Chondrocyte (in vitro differentiated cells): ENCODE measurements around the gene CLDN22. TPM values are rescaled to one million over a fixed set of nuclear protein-coding genes. Genes with fewer than 3 reads are reported as not detected.

Source experiments
- DNase-seq: peaks from one replicate; pipeline ENCODE4 v3.0.0; 2021; ENCODE audit warnings: mixed read lengths, low spot score
- H3K27ac Mint-ChIP-seq: one replicate; pipeline ENCODE4 v1.8.0; 2021; ENCODE audit warnings: mild to moderate bottlenecking, moderate library complexity, mixed read lengths; ENCODE audit not compliant: unreplicated experiment
- H3K27me3 Mint-ChIP-seq: 2 replicates; pipeline ENCODE4 v1.8.0; 2021; ENCODE audit warnings: low read depth, mixed read lengths
- H3K36me3 Mint-ChIP-seq: 2 replicates; pipeline ENCODE4 v1.8.0; 2021; ENCODE audit warnings: low read depth, mixed read lengths
- H3K4me1 Mint-ChIP-seq: 2 replicates; pipeline ENCODE4 v1.8.0; 2021; ENCODE audit warnings: low read depth, mild to moderate bottlenecking, mixed read lengths
- H3K4me3 Mint-ChIP-seq: one replicate; pipeline ENCODE4 v1.8.0; 2021; ENCODE audit warnings: mild to moderate bottlenecking, moderate library complexity, mixed read lengths; ENCODE audit not compliant: unreplicated experiment
- H3K9me3 Mint-ChIP-seq: 2 replicates; pipeline ENCODE4 v1.8.0; 2021; ENCODE audit warnings: low read depth, mixed read lengths
- CTCF ChIP-seq: fragments of 200-600 bp; sonication (generic); IDR thresholded peaks from 2 replicates; pipeline ENCODE4 v1.5.0; 2021; ENCODE audit warnings: antibody characterized with exemption, mild to moderate bottlenecking, moderate library complexity
- total RNA-seq: library from RNA; stranded (reverse); gene quantifications from 3 replicates; pipeline ENCODE4 v1.2.1, GENCODE V29; 2021

Gene CLDN22
- total RNA-seq, 1 donor from 2014 or later: not detected

GRCh38 chr4:183345261-183345660 is 25.2 kb upstream of the CLDN22 start:
- H3K9me3 Mint-ChIP-seq: no peaks in the 10 kb centered on the region
- no peaks in the 10 kb centered on the region for H3K36me3 Mint-ChIP-seq
- no peak overlapping the region for H3K4me3 Mint-ChIP-seq
- no peak for TF ChIP-seq CTCF
- H3K4me1 Mint-ChIP-seq: peaks cover 7% of the 10 kb centered on the region
- no peaks in the 10 kb centered on the region for H3K27me3 Mint-ChIP-seq
- H3K27ac Mint-ChIP-seq: no peak overlapping the region
- DNase-seq: no peak

GRCh38 chr4:183344523-183345255 is 24.6 kb upstream of the CLDN22 start:
- no peak for DNase-seq
- H3K4me3 Mint-ChIP-seq: no peak overlapping the region

GRCh38 chr4:183343730-183344129 is 23.7 kb upstream of the CLDN22 start:
- H3K9me3 Mint-ChIP-seq: no peaks in the 10 kb centered on the region

More at GRCh38 chr4:183344523-183345255, 24.6 kb upstream of the CLDN22 start:
- no peak overlapping the region for H3K27ac Mint-ChIP-seq
- H3K36me3 Mint-ChIP-seq: no peaks in the 10 kb centered on the region
- no peak for TF ChIP-seq CTCF
- H3K27me3 Mint-ChIP-seq: no peaks in the 10 kb centered on the region
- no peaks in the 10 kb centered on the region for H3K9me3 Mint-ChIP-seq
- peaks cover 7% of the 10 kb centered on the region for H3K4me1 Mint-ChIP-seq

GRCh38 chr4:183342541-183343533 is 22.8 kb upstream of the CLDN22 start:
- H3K9me3 Mint-ChIP-seq: no peaks in the 10 kb centered on the region
- H3K4me1 Mint-ChIP-seq: peaks cover 6% of the 10 kb centered on the region
- no peak for TF ChIP-seq CTCF
- DNase-seq: no peak
- H3K27me3 Mint-ChIP-seq: no peaks in the 10 kb centered on the region
- no peak overlapping the region for H3K4me3 Mint-ChIP-seq
- H3K36me3 Mint-ChIP-seq: peaks cover 1% of the 10 kb centered on the region
- H3K27ac Mint-ChIP-seq: no peak overlapping the region

More at GRCh38 chr4:183343730-183344129, 23.7 kb upstream of the CLDN22 start:
- peaks cover 3% of the 10 kb centered on the region for H3K4me1 Mint-ChIP-seq
- H3K36me3 Mint-ChIP-seq: no peaks in the 10 kb centered on the region
- H3K27ac Mint-ChIP-seq: no peak overlapping the region
- DNase-seq: no peak
- no peaks in the 10 kb centered on the region for H3K27me3 Mint-ChIP-seq
- TF ChIP-seq CTCF: no peak
- no peak overlapping the region for H3K4me3 Mint-ChIP-seq

- peaks cover 25% of the 10 kb centered on the region for H3K4me1 Mint-ChIP-seq
- H3K27me3 Mint-ChIP-seq: no peaks in the 10 kb centered on the region
- no peak overlapping the region for H3K27ac Mint-ChIP-seq
- no peak overlapping the region for H3K4me3 Mint-ChIP-seq
- H3K36me3 Mint-ChIP-seq: peaks cover 3% of the 10 kb centered on the region
- no peak for DNase-seq
- TF ChIP-seq CTCF: no peak
- peaks cover 4% of the 10 kb centered on the region for H3K9me3 Mint-ChIP-seq
These were observed 17.8 kb upstream of the CLDN22 start for GRCh38 chr4:183337833-183338232.
